ENCODE measurements around the gene PI16. TPM values are rescaled to one million over a fixed set of nuclear protein-coding genes. Genes with fewer than 3 reads are reported as not detected.

Gene PI16
- total RNA-seq, 1 experiment from 2014 or later: 0.83 TPM

- CTCF ChIA-PET: no interaction called here
- Histone ChIP-seq H3K9me2 (ENCODE audit: insufficient read depth) (no peaks in the 10 kb centered on the region), H3K79me2 (ENCODE audit: low read depth) (no peaks in the 10 kb centered on the region), H2AFZ (no peak overlapping the region), H3K27me3 (ENCODE audit: insufficient read depth, low read depth) (no peaks in the 10 kb centered on the region), H3K4me3 (no peak overlapping the region), H3K4me1 (replicated peaks; ENCODE audit: insufficient read depth) (peaks cover 27% of the 10 kb centered on the region), H3K36me3 (ENCODE audit: low read depth) (no peaks in the 10 kb centered on the region), H3K27ac (no peak overlapping the region), H3K4me2 (no peak overlapping the region), H4K20me1 (ENCODE audit: insufficient read depth) (no peaks in the 10 kb centered on the region), H3K9me3 (ENCODE audit: insufficient read depth, low read depth) (no peaks in the 10 kb centered on the region), H3F3A (ENCODE audit: insufficient read depth, low read depth) (peaks cover 21% of the 10 kb centered on the region; the same call in 1 of the 2 replicates)
- TF ChIP-seq CTCF (conservative IDR thresholded peaks at IDR 0.05): no peak
- no TSS peak for BruUV-seq (replicated peaks)
- no peak for DNase-seq
- intact Hi-C loops (cut with micrococcal nuclease; ENCODE audit: unreplicated experiment): no loop called here
- POLR2A ChIA-PET (ENCODE audit: unreplicated experiment): no interaction called here
Measured at GRCh38 chr6:36953931-36954261, 642 bp upstream of the PI16 start.

GRCh38 chr6:36955136-36955535 lies 598 bp downstream of the PI16 start:
- H2AFZ ChIP-seq: no peak overlapping the region
- no peaks in the 10 kb centered on the region for H3K36me3 ChIP-seq (ENCODE audit: low read depth)
- H4K20me1 ChIP-seq (ENCODE audit: insufficient read depth): no peaks in the 10 kb centered on the region
- POLR2A ChIA-PET (ENCODE audit: unreplicated experiment): interaction anchor here (0.5 kb wide), 1 partner anchor 41 kb away, joined by 14 read pairs; no protein-coding TSS in a partner anchor
- no peaks in the 10 kb centered on the region for H3K79me2 ChIP-seq (ENCODE audit: low read depth)
- H3K4me3 ChIP-seq: no peak overlapping the region
- H3K27ac ChIP-seq: no peak overlapping the region
- H3K9me2 ChIP-seq (ENCODE audit: insufficient read depth): no peaks in the 10 kb centered on the region
- CTCF ChIA-PET: interaction anchor here (0.5 to 1.2 kb wide), 2 partner anchors 41 to 1228 kb away, joined by 3 to 4 read pairs; no protein-coding TSS in a partner anchor
- intact Hi-C loops (cut with micrococcal nuclease; ENCODE audit: unreplicated experiment): no loop called here
- no peak overlapping the region for H3K4me2 ChIP-seq
- DNase-seq: no peak
- peaks cover 19% of the 10 kb centered on the region for H3K4me1 ChIP-seq (replicated peaks; ENCODE audit: insufficient read depth)
- no peaks in the 10 kb centered on the region for H3K9me3 ChIP-seq (ENCODE audit: insufficient read depth, low read depth)
- no peaks in the 10 kb centered on the region for H3K27me3 ChIP-seq (ENCODE audit: insufficient read depth, low read depth)
- TF ChIP-seq CTCF (conservative IDR thresholded peaks at IDR 0.05) (no peak), EZH2 (IDR thresholded peaks at IDR 0.05; ENCODE audit: low read depth) (no peak)
- H3F3A ChIP-seq (ENCODE audit: insufficient read depth, low read depth): peaks cover 12% of the 10 kb centered on the region; the same call in 1 of the 2 replicates
- no TSS peak for BruUV-seq (replicated peaks)

GRCh38 chr6:36955671-36956445 lies 1.3 kb downstream of the PI16 start:
- no peaks in the 10 kb centered on the region for H4K20me1 ChIP-seq (ENCODE audit: insufficient read depth)
- H3K9me2 ChIP-seq (ENCODE audit: insufficient read depth): no peaks in the 10 kb centered on the region
- H3F3A ChIP-seq (ENCODE audit: insufficient read depth, low read depth): peaks cover 11% of the 10 kb centered on the region; the same call in 1 of the 2 replicates
- DNase-seq: peak; percentile 43 to 56
- TF ChIP-seq CTCF (conservative IDR thresholded peaks at IDR 0.05) (no peak), EZH2 (IDR thresholded peaks at IDR 0.05; ENCODE audit: low read depth) (no peak)
- no peak overlapping the region for H3K27ac ChIP-seq
- intact Hi-C loops (cut with micrococcal nuclease; ENCODE audit: unreplicated experiment): no loop called here
- H3K4me1 ChIP-seq (replicated peaks; ENCODE audit: insufficient read depth): peaks cover 23% of the 10 kb centered on the region
- peak overlapping the region; percentile 14 for H3K4me2 ChIP-seq
- no TSS peak for BruUV-seq (replicated peaks)
- POLR2A ChIA-PET (ENCODE audit: unreplicated experiment): interaction anchor here (0.5 to 0.6 kb wide), 3 partner anchors 42 to 1888 kb away, joined by 4 to 14 read pairs (median 5); no protein-coding TSS in a partner anchor
- H3K9me3 ChIP-seq (ENCODE audit: insufficient read depth, low read depth): no peaks in the 10 kb centered on the region
- CTCF ChIA-PET: interaction anchor here (0.7 to 1.2 kb wide), 2 partner anchors 42 to 58 kb away, joined by 3 read pairs; no protein-coding TSS in a partner anchor
- H3K4me3 ChIP-seq: no peak overlapping the region
- no peaks in the 10 kb centered on the region for H3K27me3 ChIP-seq (ENCODE audit: insufficient read depth, low read depth)
- H2AFZ ChIP-seq: no peak overlapping the region
- H3K79me2 ChIP-seq (ENCODE audit: low read depth): no peaks in the 10 kb centered on the region
- no peaks in the 10 kb centered on the region for H3K36me3 ChIP-seq (ENCODE audit: low read depth)
